ENCODE data around the gene HNF4A. TPM values are rescaled to one million over a fixed set of nuclear protein-coding genes. Genes with fewer than 3 reads are reported as not detected.

HNF4A gene
- polyA plus RNA-seq, 3 donors: 49.8 to 73.1 (median 69.0) TPM

DNA sequence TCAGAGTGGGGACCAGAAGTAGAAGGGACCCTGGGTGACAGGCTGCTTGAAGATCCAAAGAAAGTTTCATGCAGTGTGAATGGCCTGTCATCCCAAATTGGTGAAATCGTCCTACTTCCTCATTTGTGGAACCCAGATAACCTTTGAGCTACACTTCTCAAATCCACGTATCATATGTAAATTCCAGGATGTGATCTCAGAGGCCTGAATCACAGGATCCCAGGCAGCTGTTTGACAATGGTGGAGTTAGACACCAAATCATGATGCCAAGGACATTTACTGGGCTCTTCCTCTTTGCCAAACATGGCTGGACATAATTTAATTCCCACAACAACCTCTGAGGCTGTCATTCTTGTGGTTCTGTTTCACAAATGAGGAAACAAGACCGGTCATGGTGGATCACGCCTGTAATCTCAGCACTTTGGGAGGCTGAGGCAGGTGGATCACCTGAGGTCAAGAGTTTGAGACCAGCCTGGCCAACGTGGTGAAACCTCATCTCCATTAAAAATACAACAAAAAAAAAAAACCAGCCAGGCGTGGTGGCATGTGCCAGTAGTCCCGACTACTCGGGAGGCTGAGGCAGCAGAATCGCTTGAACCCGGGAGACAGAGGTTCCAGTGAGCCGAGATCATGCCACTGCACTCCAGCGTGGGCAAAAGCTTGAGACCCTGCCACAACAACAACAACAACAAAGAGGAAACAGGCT is 80.3 kb downstream of the HNF4A start:
- no peak for DNase-seq

DNA sequence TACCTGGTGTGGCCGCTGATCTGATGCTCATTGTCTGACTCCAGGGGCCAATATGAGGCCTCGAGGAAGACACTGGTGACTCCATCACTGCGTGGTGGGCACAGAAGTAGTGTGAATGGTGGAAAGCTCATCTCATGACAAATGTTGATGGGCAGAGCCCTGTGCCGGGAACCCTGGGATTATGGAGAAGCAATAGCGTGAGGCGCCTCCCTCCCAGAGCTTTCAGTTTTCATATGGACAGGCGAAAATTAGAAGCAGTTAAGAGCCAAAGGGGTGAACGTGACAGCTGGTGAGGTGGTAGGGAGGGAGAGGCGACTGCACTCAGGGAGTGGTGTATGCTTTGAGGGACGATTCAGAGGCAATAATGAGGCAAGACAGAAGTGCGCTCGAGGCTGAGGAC is 80.9 kb downstream of the HNF4A start:
- no peak for DNase-seq

DNA sequence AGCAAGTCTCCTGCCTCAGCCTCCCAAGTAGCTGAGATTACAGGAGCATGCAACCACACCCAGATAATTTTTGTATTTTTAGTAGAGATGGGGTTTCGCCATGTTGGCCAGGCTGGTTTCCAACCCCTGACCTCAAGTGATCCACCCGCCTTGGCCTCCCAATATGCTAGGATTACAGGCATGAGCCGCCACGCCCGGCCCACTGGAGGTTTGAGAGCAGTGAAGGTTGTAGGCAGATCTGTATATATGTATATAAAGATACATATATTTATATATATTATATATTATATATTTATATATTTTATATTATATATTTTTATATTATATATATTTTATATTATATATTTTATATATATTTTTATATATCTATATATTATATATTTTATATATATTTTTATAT is 82.0 kb downstream of the HNF4A start:
- no peak for DNase-seq

DNA sequence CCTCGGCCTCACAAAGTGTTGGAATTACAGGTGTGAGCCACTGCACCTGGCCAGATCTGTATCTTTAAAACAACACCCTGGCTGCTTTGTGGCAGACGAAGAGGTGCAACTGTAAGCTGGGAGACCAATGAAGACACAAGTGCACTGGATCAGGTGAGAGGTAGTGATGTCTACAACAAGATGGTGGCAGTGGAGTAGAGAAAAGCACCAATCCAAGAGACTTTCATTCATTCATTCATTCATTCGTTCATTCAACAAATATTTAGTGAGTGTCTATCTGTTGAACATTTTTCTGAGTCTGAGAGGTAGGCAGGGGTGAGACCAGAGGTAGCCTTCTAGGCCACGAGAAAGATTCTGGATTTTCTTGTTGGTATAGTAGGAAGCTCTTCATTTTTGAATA is 83.3 kb downstream of the HNF4A start:
- no peak for DNase-seq

- no peak for DNase-seq
These were observed 83.8 kb downstream of the HNF4A start for GRCh38 chr20:44439318-44439717.

DNA sequence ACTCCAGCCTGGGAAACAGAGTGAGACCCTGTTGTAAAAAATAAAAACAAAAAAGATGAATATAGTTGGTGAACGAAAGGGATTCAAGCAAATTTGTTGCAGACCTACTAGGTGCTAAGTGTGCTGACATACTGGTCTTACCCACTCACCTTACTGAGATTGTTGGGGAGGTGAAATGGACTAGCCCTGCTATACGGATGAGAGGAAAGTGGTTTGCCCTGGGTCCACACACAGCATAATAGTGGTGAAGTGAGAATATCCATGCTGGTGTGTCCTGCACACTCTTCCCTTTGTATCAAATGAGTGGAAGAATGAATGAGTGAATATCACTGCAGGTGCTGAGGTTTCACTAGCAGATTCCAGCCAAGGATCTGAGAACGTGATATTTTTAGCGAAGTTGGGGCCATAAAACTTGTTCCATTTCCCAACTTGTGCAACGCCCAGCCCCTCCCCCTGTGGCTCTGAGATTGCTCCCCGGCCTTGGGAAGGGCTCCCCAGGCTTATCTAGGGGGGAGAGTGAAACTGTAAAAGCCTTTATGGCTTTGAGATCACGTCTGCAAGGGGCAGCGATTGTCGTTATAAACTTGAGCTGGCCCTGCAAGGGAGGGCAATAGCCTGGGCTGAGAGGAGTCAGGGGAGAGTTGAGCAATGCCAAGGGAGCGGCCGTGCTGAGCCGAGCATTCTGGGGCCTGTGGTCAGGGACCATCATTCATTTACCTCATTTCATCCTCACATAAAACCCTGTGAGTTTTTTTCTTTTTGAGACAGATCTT is 87.0 kb downstream of the HNF4A start:
- DNase-seq: no peak

DNA sequence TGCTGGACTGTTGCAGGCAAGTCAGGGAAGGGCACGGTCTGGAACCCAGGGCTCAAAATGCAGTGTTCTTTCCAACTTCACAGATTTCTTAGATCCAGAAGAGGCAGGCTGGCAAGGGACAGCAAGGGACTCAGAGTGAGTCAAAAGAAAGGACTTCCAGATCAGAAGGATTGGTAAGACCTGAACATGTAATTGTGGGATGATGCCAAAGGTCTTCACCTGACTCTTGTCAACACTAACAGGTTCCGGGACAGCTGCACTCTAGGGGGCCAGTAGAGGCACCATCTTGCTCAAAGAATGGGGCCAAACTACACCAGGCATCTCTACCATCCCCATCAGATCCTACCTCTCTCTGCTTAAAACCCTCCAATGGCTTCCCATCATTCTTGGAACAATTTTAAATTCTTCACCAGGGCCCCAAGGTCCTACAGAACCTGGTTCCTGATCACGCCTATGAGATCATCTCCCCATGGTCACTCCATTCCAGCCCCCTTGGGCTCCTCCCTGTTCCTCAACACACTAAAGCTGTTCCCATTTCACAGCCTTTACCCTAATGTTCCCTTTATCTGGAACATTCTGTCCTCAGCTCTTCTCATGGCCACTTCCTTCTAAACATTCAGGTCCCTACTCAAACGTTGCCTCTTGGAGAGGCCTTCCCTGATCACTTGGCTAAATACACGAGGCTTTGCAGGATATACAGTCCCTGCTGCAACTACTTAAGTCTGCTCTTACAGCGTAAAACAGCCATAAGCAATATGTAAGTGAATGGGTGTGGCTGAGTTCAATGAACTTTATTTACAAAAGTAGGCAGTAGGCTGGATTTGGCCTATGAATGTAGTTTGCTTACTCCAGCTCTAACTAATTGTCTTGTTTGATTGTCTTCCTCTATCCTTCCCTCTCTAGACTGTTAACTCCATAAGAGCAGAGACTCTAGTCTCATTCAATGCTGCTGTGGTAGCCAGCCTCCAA is 90.5 kb downstream of the HNF4A start:
- no peak for DNase-seq

- DNase-seq: no peak
These were observed 92.4 kb downstream of the HNF4A start for GRCh38 chr20:44447827-44448419.

DNA sequence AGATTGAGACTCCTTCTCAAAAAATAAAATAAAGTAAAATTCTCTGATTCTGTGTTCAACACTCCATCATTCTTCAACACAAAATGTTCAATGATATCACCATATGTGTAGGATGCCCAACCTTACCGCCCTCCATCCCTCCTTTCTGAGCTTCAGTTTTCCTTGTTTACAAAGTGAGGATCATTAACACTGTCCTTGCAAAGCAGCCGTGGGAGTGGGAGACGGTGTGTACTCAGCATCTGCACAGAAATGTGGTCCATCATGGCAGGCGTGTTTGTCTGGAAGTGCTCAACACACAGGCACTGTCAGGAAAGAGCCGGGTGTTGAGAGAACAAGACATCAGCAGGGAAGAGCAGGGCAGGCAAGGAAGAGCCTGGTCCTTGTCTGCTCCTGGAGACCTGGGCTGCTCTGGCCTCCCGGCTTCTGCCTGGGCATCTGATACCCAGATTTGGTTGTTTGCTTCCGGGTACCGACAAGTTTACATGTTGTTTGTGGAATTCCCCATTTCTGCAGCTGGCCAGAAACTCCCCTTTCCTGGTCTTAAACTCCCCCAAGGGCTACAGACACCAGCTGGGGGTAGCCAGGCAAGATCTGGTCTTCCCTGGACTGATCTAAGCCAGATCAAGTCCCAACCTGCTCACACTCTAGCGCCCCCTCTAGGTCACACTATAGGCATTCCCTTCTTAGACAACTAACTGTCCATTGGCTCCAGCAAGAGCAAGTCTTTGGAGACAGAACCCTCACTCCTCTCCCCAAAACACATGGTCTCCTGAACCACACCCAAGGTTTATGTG is 93.5 kb downstream of the HNF4A start:
- DNase-seq: no peak

GRCh38 chr20:44449864-44450263 is 94.4 kb downstream of the HNF4A start:
- DNase-seq: no peak

DNA sequence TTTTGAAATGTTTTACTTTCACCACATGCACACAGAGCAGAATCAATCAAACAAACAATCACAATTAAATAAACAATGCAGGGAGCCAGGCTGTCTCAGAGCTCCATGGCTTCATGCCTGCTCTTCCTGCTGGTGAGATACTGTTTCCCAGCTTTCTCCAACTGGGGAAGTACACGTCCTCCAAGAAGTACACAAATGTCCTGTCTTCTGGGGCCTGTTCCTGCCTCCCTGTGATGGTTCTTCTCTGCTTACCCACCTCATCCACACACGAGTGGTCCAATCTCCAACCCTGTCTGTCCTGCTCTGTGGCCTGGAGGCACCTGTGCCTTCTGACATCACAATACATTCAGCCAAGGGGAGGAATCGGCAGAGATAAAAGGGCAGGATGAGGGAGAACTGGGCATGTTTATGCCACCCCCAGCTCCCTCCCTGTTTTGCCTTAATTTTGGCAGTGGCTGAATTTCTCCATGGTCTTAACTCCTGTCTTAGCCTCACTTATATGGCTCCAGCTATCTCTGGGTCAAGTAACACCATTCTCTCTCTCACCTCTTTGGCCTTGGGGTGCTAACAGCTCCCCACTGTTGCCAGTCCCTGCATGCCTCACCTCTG is 94.9 kb downstream of the HNF4A start:
- no peak for DNase-seq

DNA sequence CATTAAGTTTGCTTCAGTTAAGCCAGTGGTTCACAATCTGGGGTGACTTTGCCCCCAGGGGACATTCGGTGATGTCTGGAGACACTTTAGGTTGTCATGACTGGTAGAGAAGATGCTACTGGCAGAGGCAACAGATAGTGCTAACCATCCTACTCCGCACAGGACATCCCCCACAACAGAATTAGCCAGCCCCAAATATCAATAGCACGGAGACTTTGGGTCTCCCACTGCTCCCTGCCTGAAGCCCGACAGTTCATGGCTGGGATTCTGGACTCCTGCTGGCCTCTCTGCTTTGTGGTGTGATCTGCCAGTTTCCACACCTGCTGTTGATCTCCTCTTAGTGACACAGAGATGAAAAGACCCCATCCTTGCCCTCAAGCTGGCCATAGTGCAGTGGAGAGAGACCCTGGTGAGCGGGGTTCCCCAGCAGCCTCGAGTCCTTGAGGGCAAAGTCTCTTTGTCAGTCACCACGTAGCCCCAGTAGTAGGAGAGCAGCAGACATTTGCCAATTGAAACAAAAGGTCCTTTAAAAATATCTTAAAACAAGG is 95.5 kb downstream of the HNF4A start:
- DNase-seq: no peak

- no peak for DNase-seq
These were observed 98.9 kb downstream of the HNF4A start for GRCh38 chr20:44454306-44454963.

GRCh38 chr20:44455126-44455525 is 99.6 kb downstream of the HNF4A start:
- no peak for DNase-seq

GRCh38 chr20:44456611-44457010 is 101.1 kb downstream of the HNF4A start:
- no peak for DNase-seq

- DNase-seq: no peak
These were observed 101.5 kb downstream of the HNF4A start for GRCh38 chr20:44457016-44457415.

- DNase-seq: no peak
These were observed 103.8 kb downstream of the HNF4A start for GRCh38 chr20:44459271-44459670.

GRCh38 chr20:44460795-44461141 is 105.3 kb downstream of the HNF4A start:
- DNase-seq: no peak

DNA sequence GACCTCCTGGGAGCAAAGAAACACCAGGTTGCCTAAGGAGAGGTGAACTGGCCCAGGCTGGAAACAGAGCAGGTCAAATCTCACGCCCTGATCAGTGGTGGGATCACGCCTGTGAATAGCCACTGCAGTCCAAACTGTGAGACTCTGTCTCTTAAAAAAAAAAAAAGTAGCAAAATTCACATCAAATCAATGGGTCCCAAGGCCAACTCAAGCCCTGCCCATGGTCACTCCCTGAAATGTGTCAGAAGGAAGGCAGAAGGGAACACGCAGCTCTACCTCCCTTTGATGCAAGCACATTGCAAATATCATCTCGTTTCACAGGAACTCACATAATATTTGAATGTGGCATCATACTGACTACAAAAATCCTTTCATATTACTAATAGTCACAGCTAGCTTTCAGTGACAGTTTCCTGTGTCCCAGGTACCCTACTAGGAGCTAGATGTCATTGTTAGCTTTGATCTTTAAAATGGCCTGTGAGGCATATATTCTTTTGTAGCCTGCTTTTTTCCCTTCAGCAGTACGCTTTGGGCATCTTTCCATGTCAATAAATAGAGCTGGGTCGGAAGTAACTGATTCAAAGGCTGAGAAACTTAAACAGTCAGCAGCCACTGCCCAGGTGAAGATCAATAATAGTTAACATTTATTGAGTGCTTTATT is 105.8 kb downstream of the HNF4A start:
- no peak for DNase-seq
